Right lobe of liver (tissue), 6 donors: ENCODE results near the gene DDX51. TPM values are rescaled to one million over a fixed set of nuclear protein-coding genes. Genes with fewer than 3 reads are reported as not detected.

Experiments used
- ATAC-seq, 4 donors: fragments of 200-7000 bp; cut with Tn5 transposase; one replicate each; pipeline ENCODE4 v1.9.1; 2020; ENCODE audit warnings: mild to moderate bottlenecking in 4 of 4, moderate library complexity in 4 of 4
- DNase-seq, 3 donors: peaks; one replicate each; pipeline ENCODE4 v3.0.0-alpha.2; 2020
- H3K27ac ChIP-seq, 3 donors: fragments of 200-600 bp; one replicate each; pipeline ENCODE4 v1.8.0; 2022
- H3K27me3 ChIP-seq, 2 donors: fragments of 200-600 bp; one replicate each; pipeline ENCODE4 v1.8.0; 2022
- H3K36me3 ChIP-seq, 4 donors: fragments of 200-600 bp; sonication (generic) in 1 of 4; one replicate each; pipeline versions ENCODE4 v1.5.1 to v1.8.0; 2017 to 2022; ENCODE audit warnings: control low read depth in 1 of 4
- H3K4me1 ChIP-seq, 4 donors: fragments of 200-600 bp; sonication (generic) in 1 of 4; one replicate each; pipeline versions ENCODE4 v1.5.1 to v1.8.0; 2017 to 2022; ENCODE audit warnings: control low read depth in 1 of 4
- H3K4me3 ChIP-seq, 3 donors: fragments of 200-600 bp; one replicate each; pipeline ENCODE4 v1.8.0; 2022
- H3K9me3 ChIP-seq, 4 donors: fragments of 200-600 bp; sonication (generic) in 1 of 4; one replicate each; pipeline versions ENCODE4 v1.5.1 to v1.8.0; 2017 to 2022; ENCODE audit warnings: control low read depth in 1 of 4
- CTCF ChIP-seq, 4 donors: fragments of 200-600 bp in 3 of 4; fragments of 450-650 bp in 1 of 4; IDR thresholded peaks; one replicate each; pipeline versions ENCODE4 v1.5.1 to v1.8.0; 2016 to 2022; ENCODE audit warnings: antibody characterized with exemption in 4 of 4, mild to moderate bottlenecking in 2 of 4
- POLR2A ChIP-seq: fragments of 450-650 bp; IDR thresholded peaks from one replicate; pipeline ENCODE4 v1.6.1; 2017; ENCODE audit warnings: antibody characterized with exemption, mild to moderate bottlenecking
- WGBS: methylation state at CpG from one replicate; pipeline ENCODE4 v1.1.6; 2018; ENCODE audit warnings: low coverage, low lambda C conversion rate; ENCODE audit not compliant: insufficient coverage; ENCODE audit errors: missing lambda C conversion rate; 5-methylcytosine and 5-hydroxymethylcytosine counted together
- intact Hi-C, 2 donors: fragments of 100-400 bp; cut with DNase I; formaldehyde crosslinking; loops; one replicate each; pipeline versions ENCODE4 v1.11.2 to v1.14.1; 2022
- total RNA-seq, 6 experiments: library from RNA; depleted of rRNA in 2 of 6; stranded (reverse); fragments of >200 nt in 2 of 6; fragmentation: NEBNext Ultra II Directional in 3 of 6; extraction: Animal tissue kit (Norgen Biotek cat#: 25700) in 3 of 6; gene quantifications; one replicate each; pipeline versions ENCODE4 v1.1.0 to v1.2.4, GENCODE V29; 2016 to 2023
- donor health status: DM: no; HTN: yes; CAD: no.
- donor health status: DM: no; HTN: no; CAD: no.
- donor health status: DM: no; HTN: no; CAD: no.
- donor health status: DM: no; HTN: yes; CAD: no.
- donor health status: DM: no; HTN: yes; CAD: no.

The DDX51 gene
- total RNA-seq, 6 experiments from 2014 or later, result 4.2 to 9.0 (median 5.2) TPM

GRCh38 chr12:132160016-132160415 is 15.9 kb upstream of the DDX51 start:
- intact Hi-C loops, result no loop called here

GRCh38 chr12:132159555-132160003 is 15.5 kb upstream of the DDX51 start:
- Histone ChIP-seq H3K27ac (no peak overlapping the region), H3K4me1 (peaks cover 0 to 4% (median 0%) of the 10 kb centered on the region in 4 donors), H3K36me3 (no peaks in the 10 kb centered on the region), H3K27me3 (no peaks in the 10 kb centered on the region), H3K4me3 (no peak overlapping the region), H3K9me3 (no peaks in the 10 kb centered on the region)
- intact Hi-C loops, result loop anchor here (10.0 kb wide), 2 partner anchors 55 to 245 kb away; no protein-coding TSS in a partner anchor
- TF ChIP-seq CTCF (IDR thresholded peaks at IDR 0.05) (no peak), POLR2A (no peak)
- peak in 2 of 3 donors; percentile 10 to 45 for DNase-seq
- 82% methylated on average over 4 of the region's 14 CpGs for WGBS
- ATAC-seq, result no peak

More at GRCh38 chr12:132160016-132160415, 15.9 kb upstream of the DDX51 start:
- Histone ChIP-seq H3K4me1 (peaks cover 0 to 4% (median 0%) of the 10 kb centered on the region in 4 donors), H3K9me3 (no peaks in the 10 kb centered on the region), H3K4me3 (no peak overlapping the region), H3K27me3 (no peaks in the 10 kb centered on the region), H3K27ac (no peak overlapping the region), H3K36me3 (no peaks in the 10 kb centered on the region)
- 82% methylated on average over 8 of the region's 16 CpGs for WGBS
- no peak for ATAC-seq
- no peak for TF ChIP-seq CTCF (IDR thresholded peaks at IDR 0.05)
- TF ChIP-seq POLR2A, result no peak
- DNase-seq, result peak in 2 of 3 donors; percentile 13 to 49

- intact Hi-C loops, result loop anchor here (10.0 kb wide), 2 partner anchors 56 to 246 kb away; no protein-coding TSS in a partner anchor
- H3K36me3 ChIP-seq, result no peaks in the 10 kb centered on the region
- H3K4me3 ChIP-seq, result no peak overlapping the region
- no peaks in the 10 kb centered on the region for H3K9me3 ChIP-seq
- 74% methylated on average over 3 of the region's 37 CpGs for WGBS
- DNase-seq (peak in 2 of 3 donors; percentile 14 to 45), ATAC-seq (no peak)
- no peak overlapping the region for H3K27ac ChIP-seq
- TF ChIP-seq CTCF (IDR thresholded peaks at IDR 0.05) (no peak), POLR2A (no peak)
- H3K27me3 ChIP-seq, result no peaks in the 10 kb centered on the region
- peaks cover 0 to 7% (median 0%) of the 10 kb centered on the region in 4 donors for H3K4me1 ChIP-seq
Observed at GRCh38 chr12:132158677-132159554, 14.8 kb upstream of the DDX51 start.

GRCh38 chr12:132157733-132158409 is 13.8 kb upstream of the DDX51 start:
- Histone ChIP-seq H3K9me3 (no peaks in the 10 kb centered on the region), H3K27ac (no peak overlapping the region), H3K36me3 (no peaks in the 10 kb centered on the region), H3K4me3 (no peak overlapping the region), H3K27me3 (no peaks in the 10 kb centered on the region), H3K4me1 (peaks cover 0 to 8% (median 0%) of the 10 kb centered on the region in 4 donors)
- no peak for TF ChIP-seq POLR2A
- TF ChIP-seq CTCF (IDR thresholded peaks at IDR 0.05), result no peak
- ATAC-seq, result no peak
- intact Hi-C loops, result loop anchor here (10.0 kb wide), 2 partner anchors 57 to 247 kb away; no protein-coding TSS in a partner anchor
- DNase-seq, result no peak
- 89% methylated on average over 5 of the region's 5 CpGs for WGBS
